Measurements from ENCODE around the gene XRN1.
"Not testable (repeated sequence)": the region's sequence is repeated elsewhere in the genome, so short reads cannot be mapped to it uniquely, and the experiment has no call there.

The XRN1 gene

GRCh38 chr3:142447301-142447851, 461 bp downstream of the XRN1 start:
- peak; percentile 77 to 83 for DNase-seq
- TF ChIP-seq POLR2A (IDR thresholded peaks at IDR 0.05; ENCODE audit: low read length), result no peak
- no peak for TF ChIP-seq GATA1 (IDR thresholded peaks at IDR 0.05; ENCODE audit: low read depth, low read length)

DNA sequence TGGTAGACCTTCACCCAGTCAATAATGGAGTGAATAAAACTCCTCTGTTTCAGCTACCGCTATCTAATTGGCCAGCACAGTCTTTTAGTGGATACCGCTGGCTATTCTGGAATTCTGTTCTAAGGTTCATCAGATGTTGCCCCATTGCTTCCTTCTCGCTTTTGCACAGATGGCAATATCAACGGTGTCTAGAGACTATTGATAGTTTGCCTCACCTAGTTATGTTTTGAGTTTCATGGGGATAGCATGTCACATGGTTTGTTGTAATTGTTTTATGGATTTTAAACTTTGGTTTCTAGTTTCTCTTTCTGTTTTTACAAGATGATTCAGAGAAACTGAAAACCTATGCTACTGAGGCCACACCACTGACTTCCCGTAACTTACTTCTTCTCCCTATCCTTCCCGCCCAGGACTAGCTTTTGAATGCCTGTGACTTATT, 2.0 kb downstream of the XRN1 start:
- TF ChIP-seq GATA1 (IDR thresholded peaks at IDR 0.05; ENCODE audit: low read depth, low read length) (no peak), POLR2A (IDR thresholded peaks at IDR 0.05; ENCODE audit: low read length) (no peak)
- peak; percentile 14 to 50 for DNase-seq

DNA sequence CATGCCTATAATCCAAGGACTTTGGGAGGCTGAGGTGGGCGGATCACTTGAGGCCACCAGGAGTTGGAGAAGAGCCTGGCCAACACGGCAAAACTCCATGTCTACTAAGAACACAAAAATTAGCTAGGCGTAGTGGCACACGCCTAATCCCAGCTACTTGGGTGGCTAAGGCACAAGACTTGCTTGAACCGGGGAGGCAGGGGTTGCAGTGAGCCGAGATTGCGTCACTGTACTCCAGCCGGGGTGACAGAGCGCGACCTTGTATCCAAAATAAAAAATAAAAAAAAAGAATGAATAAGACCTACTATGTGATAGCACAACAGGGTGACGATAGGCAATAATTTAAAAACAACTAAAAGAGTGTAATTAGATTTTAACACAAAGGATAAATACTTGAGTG, 3.5 kb downstream of the XRN1 start:
- DNase-seq, result no peak
- TF ChIP-seq GATA1 (IDR thresholded peaks at IDR 0.05; ENCODE audit: low read depth, low read length) (no peak), POLR2A (IDR thresholded peaks at IDR 0.05; ENCODE audit: low read length) (no peak)

DNA sequence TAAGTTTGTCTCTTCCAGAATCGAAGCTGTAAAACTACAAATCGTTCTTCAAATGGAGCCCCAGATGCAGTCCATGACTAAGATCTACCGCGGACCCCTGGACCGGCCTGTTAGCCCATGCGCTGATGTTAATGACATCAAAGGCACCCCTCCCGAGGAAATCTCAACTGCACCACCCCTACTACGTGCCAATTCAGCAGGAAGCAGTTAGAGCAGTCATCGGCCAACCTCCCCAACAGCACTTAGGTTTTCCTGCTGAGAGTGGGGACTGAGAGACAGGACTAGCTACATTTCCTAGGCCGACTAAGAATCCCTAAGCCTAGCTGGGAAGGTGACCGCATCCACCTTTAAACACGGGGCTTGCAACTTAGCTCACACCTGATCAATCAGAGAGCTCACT, 4.8 kb downstream of the XRN1 start:
- DNase-seq, result not testable (repeated sequence)

GRCh38 chr3:142439499-142440220, 8.2 kb downstream of the XRN1 start:
- DNase-seq, result peak; percentile 21 to 47

DNA sequence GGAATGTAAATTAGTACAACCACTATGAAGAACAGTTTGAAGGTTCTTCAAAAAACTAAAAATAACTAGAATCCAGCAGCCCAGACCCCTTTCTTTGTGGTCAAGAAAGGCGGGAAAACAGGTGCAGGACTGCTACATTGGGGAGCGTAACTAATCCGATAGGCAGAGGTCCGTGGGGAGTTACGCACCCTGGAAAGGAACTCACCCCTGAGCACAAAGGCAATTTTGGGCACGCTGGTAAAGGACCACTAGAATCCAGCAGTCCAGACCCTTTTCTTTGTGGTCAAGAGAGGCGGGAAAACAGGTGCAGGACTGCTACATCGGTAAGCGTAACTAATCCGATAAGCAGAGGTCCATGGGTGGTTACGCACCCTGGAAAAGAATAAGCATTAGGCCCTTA, 9.7 kb downstream of the XRN1 start:
- not testable (repeated sequence) for DNase-seq

- TF ChIP-seq POLR2A (IDR thresholded peaks at IDR 0.05; ENCODE audit: low read length) (no peak), GATA1 (IDR thresholded peaks at IDR 0.05; ENCODE audit: low read depth, low read length) (no peak)
- DNase-seq, result no peak
These were observed 10.8 kb downstream of the XRN1 start for GRCh38 chr3:142436951-142437585.

DNA sequence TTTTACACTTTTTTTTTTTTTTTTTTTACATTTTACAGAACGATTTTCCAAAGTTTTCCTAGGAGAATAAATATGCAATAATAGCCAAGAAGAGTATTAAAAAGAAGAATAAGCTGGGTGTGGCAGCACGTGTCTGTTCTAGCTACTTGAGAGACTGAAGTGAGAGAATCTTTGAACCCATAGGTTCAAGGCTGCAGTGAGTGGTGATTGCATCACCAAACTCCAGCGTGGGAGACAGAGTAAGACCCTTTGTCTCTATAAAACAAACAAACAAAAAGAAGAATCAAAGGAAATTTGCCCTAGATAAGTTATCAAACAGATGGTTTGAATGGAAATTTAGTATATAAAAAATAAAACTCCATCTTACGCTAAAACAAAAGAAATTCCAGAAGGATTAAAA, 13.3 kb downstream of the XRN1 start:
- DNase-seq, result no peak
- TF ChIP-seq POLR2A (IDR thresholded peaks at IDR 0.05; ENCODE audit: low read length) (no peak), GATA1 (IDR thresholded peaks at IDR 0.05; ENCODE audit: low read depth, low read length) (no peak)

GRCh38 chr3:142433110-142433509, 14.7 kb downstream of the XRN1 start:
- TF ChIP-seq POLR2A (IDR thresholded peaks at IDR 0.05; ENCODE audit: low read length), result no peak
- no peak for TF ChIP-seq GATA1 (IDR thresholded peaks at IDR 0.05; ENCODE audit: low read depth, low read length)
- no peak for DNase-seq

- DNase-seq, result no peak
- TF ChIP-seq POLR2A (IDR thresholded peaks at IDR 0.05; ENCODE audit: low read length), result no peak
These were observed 18.3 kb downstream of the XRN1 start for GRCh38 chr3:142429582-142429981.

DNA sequence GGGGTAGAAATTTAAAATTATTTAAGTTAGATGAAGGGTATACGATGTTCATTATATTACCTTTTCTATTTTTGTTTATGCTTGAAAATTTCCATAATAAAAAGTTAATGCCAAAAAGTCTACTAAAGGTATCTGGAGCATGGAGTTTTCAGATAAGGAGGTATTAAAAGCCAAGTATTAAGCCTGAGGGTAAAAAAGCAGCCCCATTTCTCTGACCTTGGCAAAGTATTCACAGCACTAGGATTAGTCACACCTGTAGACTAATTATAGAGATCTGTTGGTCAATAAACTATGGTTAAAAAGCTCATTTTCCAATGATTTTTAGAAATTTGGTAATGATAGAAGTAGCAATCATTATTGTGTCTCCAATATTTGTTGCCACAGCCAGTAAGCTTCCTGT, 23.1 kb downstream of the XRN1 start:
- TF ChIP-seq GATA1 (IDR thresholded peaks at IDR 0.05; ENCODE audit: low read depth, low read length) (no peak), POLR2A (IDR thresholded peaks at IDR 0.05; ENCODE audit: low read length) (no peak)
- DNase-seq, result no peak

DNA sequence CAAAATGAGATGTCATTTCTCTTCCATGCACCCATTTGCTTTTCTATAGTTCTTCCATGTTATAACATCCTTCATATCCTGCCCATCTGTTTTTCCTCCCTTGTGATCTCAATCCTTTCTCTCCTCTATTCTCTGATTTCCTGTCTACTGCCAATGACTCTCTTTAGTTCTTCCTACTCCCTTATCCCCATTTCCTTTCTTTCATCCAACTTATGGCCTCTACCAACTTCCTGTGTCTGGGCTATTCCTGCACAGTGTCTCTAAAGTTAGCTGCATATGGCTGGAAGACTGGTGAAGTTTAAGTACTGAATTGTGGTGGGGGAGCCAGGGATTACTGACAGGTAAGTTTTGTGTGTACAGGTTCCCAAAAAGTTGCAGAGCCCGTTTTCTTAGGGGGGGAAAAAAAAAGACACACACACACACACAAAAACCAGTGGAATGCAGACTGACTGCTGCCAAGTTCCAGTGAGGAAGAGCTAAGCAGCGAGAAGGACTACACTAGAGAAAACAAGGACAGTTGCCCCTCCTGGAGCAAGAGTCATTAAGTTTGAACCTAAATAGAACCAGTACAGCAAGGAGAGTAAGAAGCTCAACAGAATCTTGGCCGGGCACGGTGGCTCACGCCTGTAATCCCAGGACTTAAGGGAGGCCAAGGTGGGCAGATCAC, 28.8 kb downstream of the XRN1 start:
- TF ChIP-seq POLR2A (IDR thresholded peaks at IDR 0.05; ENCODE audit: low read length), result no peak
- no peak for TF ChIP-seq GATA1 (IDR thresholded peaks at IDR 0.05; ENCODE audit: low read depth, low read length)

DNA sequence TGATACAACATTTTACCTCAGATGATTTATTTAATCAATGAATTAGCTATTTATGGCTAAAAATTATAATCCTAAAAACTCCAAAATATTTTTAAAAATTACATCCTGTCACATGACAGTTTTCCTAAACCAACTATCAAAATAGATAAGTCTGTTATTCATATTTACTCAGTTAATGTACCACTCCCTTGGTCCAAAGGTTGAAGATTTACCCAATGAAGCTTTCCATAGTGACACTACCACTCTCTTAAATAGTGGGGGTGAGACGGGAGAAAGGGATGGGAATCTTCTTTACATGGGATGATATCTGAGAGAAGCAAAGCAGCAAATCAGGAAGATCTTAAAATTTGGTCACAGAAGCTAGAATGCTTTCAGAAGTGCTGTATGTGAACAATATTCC, 30.5 kb downstream of the XRN1 start:
- no peak for DNase-seq
- TF ChIP-seq GATA1 (IDR thresholded peaks at IDR 0.05; ENCODE audit: low read depth, low read length) (no peak), POLR2A (IDR thresholded peaks at IDR 0.05; ENCODE audit: low read length) (no peak)

More for the DNA sequence above, 28.8 kb downstream of the XRN1 start:
- DNase-seq, result no peak

DNA sequence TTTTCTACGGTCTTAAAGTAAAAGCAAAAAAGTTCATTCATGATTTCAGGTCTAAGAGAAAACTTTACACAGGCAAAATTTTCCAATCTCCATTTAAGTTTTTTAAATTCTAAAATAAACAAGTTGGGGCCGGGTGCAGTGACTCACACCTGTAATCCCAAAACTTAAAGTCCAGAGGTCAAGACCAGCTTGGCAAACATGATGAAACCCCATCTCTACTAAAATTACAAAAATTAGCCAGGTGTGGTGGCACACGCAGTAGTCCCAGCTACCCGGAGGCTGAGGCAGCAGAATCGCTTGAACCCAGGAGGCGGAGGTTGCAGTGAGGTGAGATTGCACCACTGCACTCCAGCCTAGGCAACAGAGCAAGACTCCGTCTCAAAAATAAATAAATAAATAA, 47.3 kb downstream of the XRN1 start:
- not testable (repeated sequence) for DNase-seq
